AG09309 (cell line): ENCODE measurements around the gene SH3BP2.

ENCODE experiments used
- DNase-seq: peaks from one replicate; pipeline ENCODE4 v3.0.0-alpha.2; 2010; ENCODE audit warnings: low read depth
- H3K4me3 ChIP-seq: 2 replicates; pipeline ENCODE4 v1.5.1; 2011; ENCODE audit warnings: mild to moderate bottlenecking, low read depth, low read length, moderate library complexity; ENCODE audit not compliant: control insufficient read depth
- TF ChIP-seq, protein P1 (sequence below): IDR thresholded peaks from 2 replicates; pipeline ENCODE4 v1.5.1; 2011; ENCODE audit warnings: mild to moderate bottlenecking, low read depth, low read length, inconsistent platforms; ENCODE audit not compliant: insufficient read depth, control insufficient read depth; ENCODE audit errors: missing control alignments

Gene SH3BP2

DNA sequence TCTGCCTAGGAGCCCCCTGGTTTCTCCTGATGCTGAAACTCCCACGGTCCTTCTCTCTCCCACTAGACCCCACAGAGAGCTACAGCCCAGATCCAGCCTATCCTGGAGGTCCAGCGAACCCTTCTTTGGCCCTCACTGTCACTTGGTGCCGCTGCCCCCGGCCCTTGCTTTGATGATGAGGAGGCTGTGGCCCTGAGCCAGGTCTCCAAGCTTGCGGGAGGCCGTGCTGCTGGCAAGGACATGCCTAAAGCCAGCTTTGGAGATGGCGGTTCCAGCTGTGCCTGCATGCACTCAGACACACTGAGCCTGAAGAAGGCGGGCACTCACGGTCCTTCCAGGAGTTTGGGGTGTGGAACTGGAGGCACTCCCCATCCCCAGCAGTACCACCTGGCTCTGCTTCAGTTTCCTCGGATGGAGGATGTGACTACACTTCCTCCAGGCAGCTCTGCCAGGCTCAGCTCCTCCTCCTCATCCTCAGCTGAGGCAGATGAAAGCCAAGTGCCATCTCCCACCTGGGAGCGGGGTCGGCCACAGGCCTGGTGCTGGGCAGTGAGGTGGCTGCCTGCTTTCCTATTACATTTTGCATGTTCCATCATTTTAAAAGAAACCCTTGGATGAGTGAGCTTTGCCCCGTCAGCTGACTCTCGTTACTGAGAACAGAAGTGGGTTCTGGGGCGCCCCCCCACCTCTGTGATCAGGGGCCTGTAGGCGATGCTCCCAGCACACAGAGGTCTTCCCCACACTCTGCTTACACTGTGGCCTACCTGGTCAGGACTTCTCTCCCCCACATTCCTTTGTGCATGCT is 45.8 kb upstream of the SH3BP2 start:
- no peak for DNase-seq
- TF ChIP-seq, protein P1, sequence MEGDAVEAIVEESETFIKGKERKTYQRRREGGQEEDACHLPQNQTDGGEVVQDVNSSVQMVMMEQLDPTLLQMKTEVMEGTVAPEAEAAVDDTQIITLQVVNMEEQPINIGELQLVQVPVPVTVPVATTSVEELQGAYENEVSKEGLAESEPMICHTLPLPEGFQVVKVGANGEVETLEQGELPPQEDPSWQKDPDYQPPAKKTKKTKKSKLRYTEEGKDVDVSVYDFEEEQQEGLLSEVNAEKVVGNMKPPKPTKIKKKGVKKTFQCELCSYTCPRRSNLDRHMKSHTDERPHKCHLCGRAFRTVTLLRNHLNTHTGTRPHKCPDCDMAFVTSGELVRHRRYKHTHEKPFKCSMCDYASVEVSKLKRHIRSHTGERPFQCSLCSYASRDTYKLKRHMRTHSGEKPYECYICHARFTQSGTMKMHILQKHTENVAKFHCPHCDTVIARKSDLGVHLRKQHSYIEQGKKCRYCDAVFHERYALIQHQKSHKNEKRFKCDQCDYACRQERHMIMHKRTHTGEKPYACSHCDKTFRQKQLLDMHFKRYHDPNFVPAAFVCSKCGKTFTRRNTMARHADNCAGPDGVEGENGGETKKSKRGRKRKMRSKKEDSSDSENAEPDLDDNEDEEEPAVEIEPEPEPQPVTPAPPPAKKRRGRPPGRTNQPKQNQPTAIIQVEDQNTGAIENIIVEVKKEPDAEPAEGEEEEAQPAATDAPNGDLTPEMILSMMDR: no peak
- no peak overlapping the region for H3K4me3 ChIP-seq

DNA sequence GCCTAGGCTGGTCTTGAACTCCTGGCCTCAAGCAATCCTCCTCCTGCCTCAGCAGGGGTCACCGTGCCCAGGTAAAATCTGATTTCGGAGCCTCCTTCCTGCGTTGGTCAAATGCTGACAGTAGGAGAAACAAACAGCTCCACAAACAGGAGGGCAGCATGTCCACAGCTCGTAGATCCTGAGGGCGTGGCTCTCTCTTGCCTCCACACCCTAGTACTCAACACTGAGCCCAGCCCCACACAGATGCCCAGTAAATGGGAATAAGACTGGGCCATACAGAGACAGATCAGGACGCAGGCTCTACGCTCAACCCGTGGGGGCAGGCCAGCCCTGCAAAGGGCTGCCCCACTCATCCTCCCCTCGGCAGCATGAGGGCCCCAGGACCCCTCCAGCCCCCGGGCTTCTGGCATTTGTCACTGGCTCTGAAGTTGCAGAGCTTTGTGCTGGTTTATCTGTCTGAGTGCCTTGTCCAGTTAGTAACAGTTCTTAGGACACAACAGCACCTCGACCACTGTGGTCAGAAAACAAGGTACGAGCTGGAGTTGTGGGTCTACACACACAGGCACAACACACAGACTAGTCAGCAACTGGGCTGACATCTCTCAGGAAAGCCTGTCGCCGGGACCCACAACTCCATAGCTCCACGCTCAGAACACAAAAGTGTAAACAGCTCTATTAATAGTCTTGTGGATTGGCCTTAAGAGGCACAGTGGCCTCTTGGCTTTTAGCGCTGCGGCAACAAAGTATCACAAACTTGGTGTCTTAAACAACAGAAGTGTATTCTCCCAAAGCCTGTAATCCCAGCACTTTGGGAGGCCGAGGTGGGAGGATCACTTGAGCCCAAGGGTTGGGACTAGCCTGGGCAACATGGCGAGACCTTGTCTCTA is 41.9 kb upstream of the SH3BP2 start:
- TF ChIP-seq, protein P1: no peak

DNA sequence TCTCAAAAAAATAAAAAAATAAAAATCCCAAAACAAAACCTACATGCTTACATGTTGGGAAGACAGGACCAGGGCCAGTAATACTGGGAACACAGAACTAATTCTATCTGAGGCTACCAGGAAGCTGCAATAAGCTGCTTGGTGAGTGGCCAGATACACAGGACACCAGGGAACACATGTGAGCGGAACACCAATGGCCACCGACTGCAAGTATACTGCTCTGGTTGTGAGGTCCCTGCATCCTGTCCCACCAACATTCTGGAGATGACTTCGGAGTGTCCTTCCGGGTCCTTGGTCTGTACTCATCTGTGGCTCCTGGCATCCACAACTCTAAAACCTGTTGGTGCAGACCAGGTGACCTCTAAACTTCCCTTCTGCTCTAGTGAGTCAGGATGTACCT is 39.4 kb upstream of the SH3BP2 start:
- no peak for DNase-seq
- no peak overlapping the region for H3K4me3 ChIP-seq
- TF ChIP-seq, protein P1: no peak

More for the DNA sequence above, 41.9 kb upstream of the SH3BP2 start:
- no peak overlapping the region for H3K4me3 ChIP-seq
- no peak for DNase-seq

DNA sequence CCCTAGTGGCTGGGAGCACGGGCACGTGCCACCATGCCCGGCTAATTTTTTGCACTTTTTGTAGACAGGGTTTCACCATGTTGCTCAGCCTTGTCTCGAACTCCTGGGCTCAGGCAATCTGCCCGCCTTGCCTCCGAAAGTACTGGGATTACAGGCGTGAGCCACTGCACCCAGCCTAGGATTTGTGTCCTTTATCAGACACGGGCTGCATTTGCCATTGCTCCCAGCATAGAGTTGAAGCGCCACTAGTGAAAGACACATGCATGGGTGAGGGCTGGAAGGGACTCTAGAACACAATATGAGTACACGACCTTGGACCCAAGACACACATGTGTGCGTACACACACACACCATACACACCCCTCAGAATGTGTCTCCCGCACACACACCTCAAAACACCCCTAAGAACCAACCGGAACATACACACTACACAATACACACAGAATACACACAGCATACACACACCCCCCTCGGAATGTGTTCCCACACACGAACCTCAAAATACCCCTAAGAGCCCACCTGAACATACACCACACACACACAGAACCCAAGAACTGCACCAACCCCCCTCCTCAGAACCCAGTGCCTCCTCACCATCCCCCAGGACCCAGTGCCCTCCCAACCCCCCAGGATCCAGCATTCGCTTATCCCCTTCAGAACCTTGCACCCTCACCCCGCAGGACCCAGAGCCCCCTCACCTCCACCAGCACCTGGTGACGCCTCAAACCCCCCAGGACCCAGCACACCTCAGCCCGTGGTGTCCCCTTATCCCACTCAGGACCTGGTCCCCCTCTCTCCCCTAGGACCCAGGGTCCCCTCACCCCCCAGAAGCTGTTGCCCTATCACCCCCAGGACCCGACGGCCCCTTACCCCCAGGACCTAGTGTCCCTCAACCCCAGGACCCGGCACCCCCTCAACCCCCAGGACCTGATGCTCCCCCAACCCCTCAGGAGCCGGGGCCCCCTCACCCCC is 37.8 kb upstream of the SH3BP2 start:
- no peak for DNase-seq
- TF ChIP-seq, protein P1: no peak
- peak overlapping the region; percentile 85 for H3K4me3 ChIP-seq

DNA sequence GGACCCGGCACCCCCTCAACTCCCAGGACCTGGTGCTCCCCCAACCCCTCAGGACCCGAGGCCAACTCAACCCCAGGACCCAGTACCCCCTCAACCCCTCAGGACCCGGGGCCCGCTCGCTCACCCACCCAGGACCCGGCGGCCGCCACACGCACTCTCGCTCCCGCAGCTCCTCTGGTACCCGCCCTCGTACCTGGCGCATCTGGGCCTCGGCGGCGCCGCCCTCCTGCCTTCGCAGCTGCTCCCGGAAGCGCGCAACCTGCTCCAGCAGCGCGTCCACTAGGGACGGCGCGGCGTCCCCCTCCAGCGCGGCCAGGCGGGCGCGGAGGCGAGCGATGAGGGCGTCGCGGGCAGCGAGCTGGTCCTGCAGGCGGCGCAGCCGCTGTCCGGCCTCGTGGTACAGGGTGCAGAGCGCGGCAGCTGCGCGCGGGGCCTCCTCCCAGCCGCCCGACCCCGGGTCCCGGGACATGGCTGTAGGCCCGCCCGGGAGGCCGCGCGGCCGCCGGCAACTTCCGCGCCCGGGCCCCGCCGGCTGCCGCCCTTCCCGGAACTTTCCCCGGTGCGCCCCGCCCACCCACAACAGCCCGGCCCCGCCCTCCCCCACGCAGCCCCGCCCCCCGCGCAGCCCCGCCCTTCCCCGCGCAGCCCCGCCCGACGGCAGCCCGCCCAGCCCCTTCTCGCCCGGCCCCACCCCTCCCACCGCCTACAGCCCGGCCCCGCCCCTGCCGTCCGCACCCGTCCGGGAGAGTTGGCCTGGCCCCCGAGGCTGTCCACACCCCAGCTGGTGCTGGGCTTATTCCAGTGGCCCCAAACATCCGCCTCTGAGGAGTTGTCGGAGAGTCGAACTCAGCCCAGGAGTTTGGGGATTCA is 36.8 kb upstream of the SH3BP2 start, which contains the start of gene TNIP2:
Gene TNIP2, minus strand, starts transcription at position 516 of the 870 bp plus-strand sequence. Its CDS starts 47 bp downstream, at position 469.
- no peak for DNase-seq
- peak within 1 kb of the TSS; percentile 85 for H3K4me3 ChIP-seq
- TF ChIP-seq, protein P1: peak; percentile 8
